Mesendoderm (in vitro differentiated cells): Measurements from ENCODE around the gene AGRN.

Experiments used
- DNase-seq: peaks from one replicate; pipeline ENCODE4 v3.0.0; 2013
- H2AK5ac ChIP-seq: 2 replicates; pipeline ENCODE4 v1.6.1; 2013; ENCODE audit warnings: low read length, inconsistent platforms
- H2BK120ac ChIP-seq: 2 replicates; pipeline ENCODE4 v1.6.1; 2013; ENCODE audit warnings: low read depth, mild to moderate bottlenecking, low read length, moderate library complexity, mixed read lengths
- H2BK15ac ChIP-seq: replicated peaks from 2 replicates; pipeline ENCODE4 v1.6.1; 2013; ENCODE audit warnings: low read depth, mild to moderate bottlenecking, moderate library complexity
- H2BK5ac ChIP-seq: 2 replicates; pipeline ENCODE4 v1.6.1; 2013; ENCODE audit warnings: low read length, inconsistent platforms
- H3K18ac ChIP-seq: 2 replicates; pipeline ENCODE4 v1.6.1; 2013; ENCODE audit warnings: mild to moderate bottlenecking, low read length, mixed read lengths
- H3K23ac ChIP-seq: one replicate; pipeline ENCODE4 v1.6.1; 2013; ENCODE audit warnings: low read length
- H3K27ac ChIP-seq: 2 replicates; pipeline ENCODE4 v1.5.1; 2013; ENCODE audit warnings: low read depth, mild to moderate bottlenecking, inconsistent platforms, low read length, moderate library complexity
- H3K27me3 ChIP-seq: 2 replicates; pipeline ENCODE4 v1.6.1; 2013; ENCODE audit warnings: low read length, control low read depth, mild to moderate bottlenecking, inconsistent platforms; ENCODE audit not compliant: insufficient read depth, poor library complexity
- H3K36me3 ChIP-seq: 2 replicates; pipeline ENCODE4 v1.6.1; 2013; ENCODE audit warnings: low read length, inconsistent platforms; ENCODE audit not compliant: control insufficient read depth, insufficient read depth
- H3K4ac ChIP-seq: one replicate; pipeline ENCODE4 v1.6.1; 2013; ENCODE audit warnings: low read depth, mild to moderate bottlenecking, low read length, moderate library complexity
- H3K4me1 ChIP-seq: 2 replicates; pipeline ENCODE4 v1.6.1; 2013; ENCODE audit warnings: low read depth, low read length, inconsistent platforms; ENCODE audit not compliant: control insufficient read depth
- H3K4me2 ChIP-seq: 2 replicates; pipeline ENCODE4 v1.6.1; 2013; ENCODE audit warnings: low read length
- H3K4me3 ChIP-seq: 2 replicates; pipeline ENCODE4 v1.5.1; 2013; ENCODE audit warnings: mild to moderate bottlenecking, low read length
- H3K56ac ChIP-seq: one replicate; pipeline ENCODE4 v1.6.1; 2013; ENCODE audit warnings: low read length
- H3K79me1 ChIP-seq: 2 replicates; pipeline ENCODE4 v1.6.1; 2013; ENCODE audit warnings: low read length, inconsistent platforms
- H3K79me2 ChIP-seq: 2 replicates; pipeline ENCODE4 v1.6.1; 2013; ENCODE audit warnings: mild to moderate bottlenecking, low read length; ENCODE audit not compliant: control insufficient read depth, insufficient read depth
- H3K9ac ChIP-seq: 2 replicates; pipeline ENCODE4 v1.6.1; 2013; ENCODE audit warnings: low read length, inconsistent platforms
- H4K5ac ChIP-seq: one replicate; pipeline ENCODE4 v1.6.1; 2013; ENCODE audit warnings: low read length
- H4K8ac ChIP-seq: one replicate; pipeline ENCODE4 v1.6.1; 2013; ENCODE audit warnings: low read depth, mild to moderate bottlenecking, control low read depth, low read length, moderate library complexity
- WGBS: extraction: QIAGEN DNeasy Blood & Tissue Kit; methylation state at CpG from one replicate; pipeline ENCODE4 v1.1.7; 2013; ENCODE audit warnings: low lambda C conversion rate, missing lambda C conversion rate; ENCODE audit not compliant: insufficient coverage; ENCODE audit errors: extremely low coverage; 5-methylcytosine and 5-hydroxymethylcytosine counted together

AGRN gene

GRCh38 chr1:1001057-1001783, 18.7 kb upstream of the AGRN start:
- no peak overlapping the region for H2BK5ac ChIP-seq
- H4K5ac ChIP-seq, result no peak overlapping the region
- peak overlapping the region; percentile 25 for H3K18ac ChIP-seq
- peak overlapping the region; percentile 37 for H3K4ac ChIP-seq
- peak overlapping the region; percentile 43 for H3K9ac ChIP-seq
- H3K27me3 ChIP-seq, result peaks cover 29% of the 10 kb centered on the region
- no peaks in the 10 kb centered on the region for H3K79me1 ChIP-seq
- H3K27ac ChIP-seq, result no peak overlapping the region
- H3K79me2 ChIP-seq, result no peaks in the 10 kb centered on the region
- no peak overlapping the region for H2BK120ac ChIP-seq
- no CpG with 5 or more reads among the region's 58 CpGs for WGBS
- no peak overlapping the region for H2AK5ac ChIP-seq
- DNase-seq, result no peak
- H4K8ac ChIP-seq, result no peak overlapping the region
- peak overlapping the region; percentile 85 for H3K56ac ChIP-seq
- H2BK15ac ChIP-seq, result no peak overlapping the region
- peaks cover 7% of the 10 kb centered on the region for H3K4me1 ChIP-seq
- peak overlapping the region; percentile 27 for H3K4me2 ChIP-seq
- H3K36me3 ChIP-seq, result no peaks in the 10 kb centered on the region
- no peak overlapping the region for H3K23ac ChIP-seq
- H3K4me3 ChIP-seq, result no peak overlapping the region

- Histone ChIP-seq H2BK120ac (no peak overlapping the region), H4K5ac (no peak overlapping the region), H3K79me2 (no peaks in the 10 kb centered on the region), H2BK15ac (no peak overlapping the region), H4K8ac (no peak overlapping the region), H3K4me2 (no peak overlapping the region), H3K23ac (no peak overlapping the region), H3K4me3 (no peak overlapping the region), H3K9ac (no peak overlapping the region), H3K56ac (peak overlapping the region; percentile 25), H3K36me3 (no peaks in the 10 kb centered on the region), H2BK5ac (no peak overlapping the region), H3K4ac (no peak overlapping the region), H3K27ac (no peak overlapping the region), H3K27me3 (peaks cover 14% of the 10 kb centered on the region), H3K18ac (no peak overlapping the region), H3K79me1 (no peaks in the 10 kb centered on the region), H3K4me1 (peaks cover 7% of the 10 kb centered on the region), H2AK5ac (no peak overlapping the region)
- no peak for DNase-seq
- no CpG with 5 or more reads among the region's 22 CpGs for WGBS
Observed at GRCh38 chr1:1003618-1004419, 16.1 kb upstream of the AGRN start.

- H3K18ac ChIP-seq, result no peak overlapping the region
Observed at GRCh38 chr1:1004420-1004779, 15.5 kb upstream of the AGRN start.

GRCh38 chr1:1004780-1005697, 14.9 kb upstream of the AGRN start:
- Histone ChIP-seq H4K5ac (no peak overlapping the region), H3K4me3 (no peak overlapping the region), H3K23ac (peak overlapping the region; percentile 73), H3K4me1 (peaks cover 7% of the 10 kb centered on the region), H3K18ac (peak overlapping the region; percentile 10), H3K4me2 (no peak overlapping the region), H3K4ac (no peak overlapping the region), H2BK5ac (peak overlapping the region; percentile 5), H3K36me3 (no peaks in the 10 kb centered on the region), H2BK15ac (no peak overlapping the region), H3K79me1 (no peaks in the 10 kb centered on the region), H3K79me2 (no peaks in the 10 kb centered on the region), H4K8ac (no peak overlapping the region), H3K27ac (peak overlapping the region; percentile 20), H3K56ac (peak overlapping the region; percentile 79), H2BK120ac (no peak overlapping the region), H3K9ac (peak overlapping the region; percentile 36), H3K27me3 (peaks cover 6% of the 10 kb centered on the region), H2AK5ac (peak overlapping the region; percentile 61)
- no CpG with 5 or more reads among the region's 21 CpGs for WGBS
- peak; percentile 76 for DNase-seq

More at GRCh38 chr1:1004420-1004779, 15.5 kb upstream of the AGRN start:
- H3K9ac ChIP-seq, result no peak overlapping the region
- H2BK120ac ChIP-seq, result no peak overlapping the region
- no peak overlapping the region for H3K4ac ChIP-seq
- no peak overlapping the region for H4K8ac ChIP-seq
- H3K4me2 ChIP-seq, result no peak overlapping the region
- no peaks in the 10 kb centered on the region for H3K79me2 ChIP-seq
- WGBS, result no CpG with 5 or more reads among the region's 7 CpGs
- no peak overlapping the region for H2BK15ac ChIP-seq
- H2AK5ac ChIP-seq, result no peak overlapping the region
- no peak overlapping the region for H4K5ac ChIP-seq
- no peak overlapping the region for H3K27ac ChIP-seq
- H3K56ac ChIP-seq, result peak overlapping the region; percentile 37
- no peak overlapping the region for H2BK5ac ChIP-seq
- no peak overlapping the region for H3K4me3 ChIP-seq
- no peak for DNase-seq
- no peaks in the 10 kb centered on the region for H3K36me3 ChIP-seq
- H3K27me3 ChIP-seq, result peaks cover 10% of the 10 kb centered on the region
- H3K23ac ChIP-seq, result no peak overlapping the region
- H3K79me1 ChIP-seq, result no peaks in the 10 kb centered on the region
- peaks cover 7% of the 10 kb centered on the region for H3K4me1 ChIP-seq

- Histone ChIP-seq H3K27me3 (peaks cover 4% of the 10 kb centered on the region), H3K9ac (no peak overlapping the region), H2BK120ac (no peak overlapping the region), H3K4ac (no peak overlapping the region), H3K56ac (peak overlapping the region; percentile 47), H3K36me3 (no peaks in the 10 kb centered on the region), H3K79me1 (no peaks in the 10 kb centered on the region), H4K5ac (no peak overlapping the region), H3K27ac (no peak overlapping the region), H3K79me2 (no peaks in the 10 kb centered on the region), H2AK5ac (peak overlapping the region; percentile 11), H2BK15ac (no peak overlapping the region), H3K4me2 (no peak overlapping the region), H4K8ac (no peak overlapping the region), H3K4me1 (peaks cover 7% of the 10 kb centered on the region), H3K18ac (peak overlapping the region; percentile 10), H2BK5ac (no peak overlapping the region), H3K4me3 (no peak overlapping the region), H3K23ac (no peak overlapping the region)
- WGBS, result no CpG with 5 or more reads among the region's 23 CpGs
- DNase-seq, result no peak
Observed at GRCh38 chr1:1005774-1006304, 14.1 kb upstream of the AGRN start.
